HG02642 (cell line): ENCODE measurements around the gene UXS1.

Source experiments
- ATAC-seq: cut with Tn5 transposase; IDR thresholded peaks from one replicate; pipeline ENCODE4 v1.9.1; 2021; ENCODE audit warnings: mild to moderate bottlenecking; ENCODE audit not compliant: unreplicated experiment, poor library complexity

The UXS1 gene

GRCh38 chr2:106059416-106060065, 134.6 kb downstream of the UXS1 start:
- ATAC-seq = no peak

GRCh38 chr2:106058469-106059137, 135.5 kb downstream of the UXS1 start:
- no peak for ATAC-seq

- ATAC-seq = no peak
These were observed 136.9 kb downstream of the UXS1 start for GRCh38 chr2:106057206-106057605.

- no peak for ATAC-seq
These were observed 139.0 kb downstream of the UXS1 start for GRCh38 chr2:106054880-106055655.

- no peak for ATAC-seq
These were observed 139.8 kb downstream of the UXS1 start for GRCh38 chr2:106054321-106054720.

- no peak for ATAC-seq
These were observed 140.5 kb downstream of the UXS1 start for GRCh38 chr2:106053581-106053980.

- no peak for ATAC-seq
These were observed 141.0 kb downstream of the UXS1 start for GRCh38 chr2:106053116-106053515.

- no peak for ATAC-seq
These were observed 149.2 kb downstream of the UXS1 start for GRCh38 chr2:106044859-106045258.

GRCh38 chr2:106044021-106044420, 150.1 kb downstream of the UXS1 start:
- no peak for ATAC-seq
